KOPT-K1 (cell line): Measurements from ENCODE around the gene ANKRD1.
"Not testable (repeated sequence)": the region's sequence is repeated elsewhere in the genome, so short reads cannot be mapped to it uniquely, and the experiment has no call there.

Experiments used
- H3K27ac ChIP-seq: fragments of 200-600 bp; sonication (generic); 2 replicates; pipeline ENCODE4 v1.5.1; 2016; ENCODE audit warnings: antibody characterized with exemption, mild to moderate bottlenecking, low read depth, low read length; ENCODE audit not compliant: poor library complexity, severe bottlenecking
- H3K36me3 ChIP-seq: fragments of 200-600 bp; sonication (generic); 2 replicates; pipeline ENCODE4 v1.5.1; 2017; ENCODE audit warnings: antibody characterized with exemption, mild to moderate bottlenecking, low read length, moderate library complexity; ENCODE audit not compliant: insufficient read depth
- H3K9me3 ChIP-seq: fragments of 200-600 bp; sonication (generic); 2 replicates; pipeline ENCODE4 v1.5.1; 2017; ENCODE audit warnings: antibody characterized with exemption, low read length, mild to moderate bottlenecking; ENCODE audit not compliant: insufficient read depth, poor library complexity, severe bottlenecking

The ANKRD1 gene

GRCh38 chr10:90906596-90906995, 14.3 kb downstream of the ANKRD1 start:
- H3K9me3 ChIP-seq, result no peaks in the 10 kb centered on the region

GRCh38 chr10:90905925-90906324, 15.0 kb downstream of the ANKRD1 start:
- Histone ChIP-seq H3K9me3 (no peaks in the 10 kb centered on the region), H3K27ac (no peak overlapping the region), H3K36me3 (peaks cover 52% of the 10 kb centered on the region)

More at GRCh38 chr10:90906596-90906995, 14.3 kb downstream of the ANKRD1 start:
- Histone ChIP-seq H3K36me3 (peaks cover 46% of the 10 kb centered on the region), H3K27ac (no peak overlapping the region)

GRCh38 chr10:90896916-90897315, 24.0 kb downstream of the ANKRD1 start:
- Histone ChIP-seq H3K36me3 (peaks cover 85% of the 10 kb centered on the region), H3K27ac (peak overlapping the region; percentile 56)
- H3K9me3 ChIP-seq, result not testable (repeated sequence)

GRCh38 chr10:90893190-90893589, 27.7 kb downstream of the ANKRD1 start:
- Histone ChIP-seq H3K9me3 (no peaks in the 10 kb centered on the region), H3K36me3 (peaks cover 85% of the 10 kb centered on the region), H3K27ac (no peak overlapping the region)

GRCh38 chr10:90890347-90890746, 30.5 kb downstream of the ANKRD1 start:
- no peak overlapping the region for H3K27ac ChIP-seq
- H3K9me3 ChIP-seq, result no peaks in the 10 kb centered on the region
- H3K36me3 ChIP-seq, result peaks cover 97% of the 10 kb centered on the region

GRCh38 chr10:90889636-90890035, 31.3 kb downstream of the ANKRD1 start:
- Histone ChIP-seq H3K9me3 (no peaks in the 10 kb centered on the region), H3K36me3 (peaks cover 97% of the 10 kb centered on the region), H3K27ac (no peak overlapping the region)

- Histone ChIP-seq H3K36me3 (peaks cover 97% of the 10 kb centered on the region), H3K27ac (no peak overlapping the region), H3K9me3 (no peaks in the 10 kb centered on the region)
These were observed 32.5 kb downstream of the ANKRD1 start for GRCh38 chr10:90888387-90888786.

GRCh38 chr10:90887555-90887954, 33.3 kb downstream of the ANKRD1 start:
- Histone ChIP-seq H3K36me3 (peaks cover 98% of the 10 kb centered on the region), H3K27ac (no peak overlapping the region), H3K9me3 (no peaks in the 10 kb centered on the region)

GRCh38 chr10:90885176-90885575, 35.7 kb downstream of the ANKRD1 start:
- Histone ChIP-seq H3K27ac (no peak overlapping the region), H3K36me3 (peaks cover 98% of the 10 kb centered on the region)

GRCh38 chr10:90884431-90884830, 36.5 kb downstream of the ANKRD1 start:
- Histone ChIP-seq H3K36me3 (peaks cover 98% of the 10 kb centered on the region), H3K27ac (no peak overlapping the region), H3K9me3 (no peaks in the 10 kb centered on the region)

More at GRCh38 chr10:90885176-90885575, 35.7 kb downstream of the ANKRD1 start:
- H3K9me3 ChIP-seq, result no peaks in the 10 kb centered on the region

GRCh38 chr10:90880059-90880719, 40.7 kb downstream of the ANKRD1 start:
- Histone ChIP-seq H3K27ac (peak overlapping the region; percentile 5), H3K36me3 (peaks cover 97% of the 10 kb centered on the region)
- not testable (repeated sequence) for H3K9me3 ChIP-seq

- Histone ChIP-seq H3K36me3 (peaks cover 86% of the 10 kb centered on the region), H3K27ac (no peak overlapping the region), H3K9me3 (no peaks in the 10 kb centered on the region)
These were observed 41.8 kb downstream of the ANKRD1 start for GRCh38 chr10:90879062-90879461.

GRCh38 chr10:90872648-90873020, 48.3 kb downstream of the ANKRD1 start:
- Histone ChIP-seq H3K27ac (peak overlapping the region; percentile 70), H3K9me3 (peaks cover 22% of the 10 kb centered on the region), H3K36me3 (peaks cover 24% of the 10 kb centered on the region)

- Histone ChIP-seq H3K9me3 (peaks cover 22% of the 10 kb centered on the region), H3K36me3 (peaks cover 18% of the 10 kb centered on the region), H3K27ac (peak within 1 kb of the TSS; percentile 70)
These were observed 48.9 kb downstream of the ANKRD1 start, which contains the start of gene RPP30 for GRCh38 chr10:90871766-90872647. RPP30 (plus strand) TSS chr10:90871974; CDS start chr10:90871987, 13 bp downstream.

- H3K9me3 ChIP-seq, result peaks cover 22% of the 10 kb centered on the region
- H3K27ac ChIP-seq, result peak overlapping the region; percentile 70
- peaks cover 11% of the 10 kb centered on the region for H3K36me3 ChIP-seq
These were observed 49.6 kb downstream of the ANKRD1 start for GRCh38 chr10:90871279-90871765.
